HCT116 (cell line): ENCODE results near the gene JPH3.

ENCODE experiments used
- CEBPB ChIP-seq: IDR thresholded peaks from 2 replicates; pipeline ENCODE4 v1.6.1; 2012; ENCODE audit warnings: low read depth
- CTCF ChIP-seq, 3 experiments: fragments of 200-600 bp in 1 of 3; sonication (generic) in 1 of 3; IDR thresholded peaks in 2 of 3; conservative IDR thresholded peaks in 1 of 3; 2 replicates each; pipeline ENCODE4 v1.5.1; 2012 to 2017; ENCODE audit warnings: low read depth in 2 of 3, low read length in 2 of 3, antibody characterized with exemption in 1 of 3, borderline replicate concordance in 1 of 3, control low read depth in 1 of 3, mild to moderate bottlenecking in 1 of 3, mixed read lengths in 1 of 3, mixed run types in 1 of 3, moderate library complexity in 1 of 3; ENCODE audit not compliant: insufficient read depth in 1 of 3
- EZH2 ChIP-seq: fragments of 200-600 bp; sonication (generic); IDR thresholded peaks from 2 replicates; pipeline ENCODE4 v1.6.1; 2017; ENCODE audit warnings: antibody characterized with exemption, mixed run types
- EZH2phosphoT487 ChIP-seq: fragments of 200-600 bp; IDR thresholded peaks from 2 replicates; pipeline ENCODE4 v1.6.1; 2018; ENCODE audit warnings: antibody characterized with exemption, borderline replicate concordance
- JUND ChIP-seq: IDR thresholded peaks from 2 replicates; pipeline ENCODE4 v1.6.1; 2012
- POLR2A ChIP-seq: IDR thresholded peaks from 2 replicates; pipeline ENCODE4 v1.7.0; 2011; ENCODE audit warnings: borderline replicate concordance; ENCODE audit not compliant: insufficient read depth, insufficient read length; ENCODE audit errors: extremely low read depth
- POLR2AphosphoS5 ChIP-seq: IDR thresholded peaks from 2 replicates; pipeline ENCODE4 v1.6.1; 2011; ENCODE audit warnings: mild to moderate bottlenecking, low read depth, low read length, moderate library complexity
- RAD21 ChIP-seq: IDR thresholded peaks from 2 replicates; pipeline ENCODE4 v1.6.1; 2012; ENCODE audit warnings: low read depth, mild to moderate bottlenecking
- REST ChIP-seq: IDR thresholded peaks from 2 replicates; pipeline ENCODE4 v1.6.1; 2012; ENCODE audit warnings: low read depth
- SP1 ChIP-seq: IDR thresholded peaks from 2 replicates; pipeline ENCODE4 v1.6.1; 2012; ENCODE audit warnings: low read depth
- YY1 ChIP-seq: IDR thresholded peaks from 2 replicates; pipeline ENCODE4 v1.6.1; 2011; ENCODE audit warnings: low read length, low read depth, moderate library complexity, mild to moderate bottlenecking; ENCODE audit not compliant: insufficient replicate concordance; ENCODE audit errors: extremely low read depth
- ZBTB33 ChIP-seq: IDR thresholded peaks from 2 replicates; pipeline ENCODE4 v1.6.1; 2011; ENCODE audit warnings: mild to moderate bottlenecking, low read length, moderate library complexity; ENCODE audit not compliant: insufficient replicate concordance; ENCODE audit errors: extremely low read depth
- ZNF274 ChIP-seq: fragments of 200-500 bp; sonication (Bioruptor generic); IDR thresholded peaks from 2 replicates; pipeline ENCODE4 v1.6.1; 2014; ENCODE audit warnings: mild to moderate bottlenecking, low read depth, low read length, inconsistent platforms
- TF ChIP-seq, protein P1 (sequence below): IDR thresholded peaks from 2 replicates; pipeline ENCODE4 v1.6.1; 2012

GRCh38 chr16:87692176-87692575, 89.9 kb downstream of the JPH3 start:
- TF ChIP-seq EZH2phosphoT487, result no peak
- no peak for TF ChIP-seq CTCF (IDR thresholded peaks at IDR 0.05 in 2 of 3, conservative IDR thresholded peaks at IDR 0.05 in 1 of 3; ENCODE audit: borderline replicate concordance in 1 of 3, insufficient read depth in 1 of 3, low read depth in 2 of 3, low read length in 2 of 3)
- TF ChIP-seq CEBPB, result no peak
- TF ChIP-seq EZH2, result no peak
- no peak for TF ChIP-seq POLR2AphosphoS5
- no peak for TF ChIP-seq ZNF274
- TF ChIP-seq REST, result no peak
- no peak for TF ChIP-seq RAD21
- TF ChIP-seq YY1, result no peak
- no peak for TF ChIP-seq SP1
- TF ChIP-seq, protein P1, sequence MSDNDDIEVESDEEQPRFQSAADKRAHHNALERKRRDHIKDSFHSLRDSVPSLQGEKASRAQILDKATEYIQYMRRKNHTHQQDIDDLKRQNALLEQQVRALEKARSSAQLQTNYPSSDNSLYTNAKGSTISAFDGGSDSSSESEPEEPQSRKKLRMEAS, result no peak
- TF ChIP-seq POLR2A, result no peak
- TF ChIP-seq ZBTB33, result no peak
- TF ChIP-seq JUND, result no peak
